OCI-LY7 (cell line): ENCODE results near the gene POPDC2. TPM values are rescaled to one million over a fixed set of nuclear protein-coding genes. Genes with fewer than 3 reads are reported as not detected.

ENCODE experiments used
- BruUV-seq: library from RNA; stranded (reverse); fragments of 400-500 nt; replicated peaks from 2 replicates; lab custom pipeline; 2021; lab: Mats Ljungman, UMichigan
- CTCF ChIA-PET: fragments of 300-600 bp; sonication (Branson Sonifier 250); formaldehyde crosslinking; loops from one replicate; lab custom pipeline; 2022; ENCODE audit warnings: antibody characterized with exemption; ENCODE audit not compliant: unreplicated experiment; lab: Charles Lee
- POLR2A ChIA-PET: fragments of 300-600 bp; sonication (Branson Sonifier 250); formaldehyde crosslinking; loops from one replicate; lab custom pipeline; 2022; ENCODE audit warnings: antibody characterized with exemption; lab: Charles Lee
- DNase-seq: peaks from one replicate; pipeline ENCODE4 v3.0.0-alpha.2; 2015; ENCODE audit warnings: low spot score
- H2AFZ ChIP-seq: fragments of 200-600 bp; sonication (generic), shearing (Covaris generic); 2 replicates; pipeline ENCODE4 v1.6.1; 2014; ENCODE audit warnings: mild to moderate bottlenecking, antibody characterized with exemption, low read length, moderate library complexity
- H3K27ac ChIP-seq: fragments of 200-600 bp; sonication (generic); 2 replicates; pipeline ENCODE4 v1.5.1; 2014; ENCODE audit warnings: mixed run types, low read depth, mild to moderate bottlenecking, moderate library complexity, low read length, inconsistent platforms; ENCODE audit not compliant: poor library complexity, severe bottlenecking
- H3K36me3 ChIP-seq: fragments of 200-600 bp; sonication (generic); 2 replicates; pipeline ENCODE4 v1.6.1; 2014; ENCODE audit warnings: mild to moderate bottlenecking, antibody characterized with exemption, low read length, moderate library complexity, mixed read lengths; ENCODE audit not compliant: insufficient read depth
- H3K4me1 ChIP-seq: fragments of 200-600 bp; sonication (generic); 2 replicates; pipeline ENCODE4 v1.5.1; 2014; ENCODE audit warnings: mild to moderate bottlenecking, low read length; ENCODE audit not compliant: insufficient read depth, poor library complexity, severe bottlenecking
- H3K4me2 ChIP-seq: fragments of 200-600 bp; sonication (generic); 2 replicates; pipeline ENCODE4 v1.6.1; 2014; ENCODE audit warnings: mild to moderate bottlenecking, low read length
- H3K4me3 ChIP-seq: fragments of 200-600 bp; sonication (generic); 2 replicates; pipeline ENCODE4 v1.5.1; 2014; ENCODE audit warnings: mild to moderate bottlenecking, low read depth, low read length; ENCODE audit not compliant: poor library complexity, severe bottlenecking
- H3K79me2 ChIP-seq: fragments of 200-600 bp; sonication (generic); 2 replicates; pipeline ENCODE4 v1.6.1; 2016; ENCODE audit warnings: low read depth, mild to moderate bottlenecking, low read length, moderate library complexity, mixed read lengths; ENCODE audit not compliant: insufficient read depth
- H3K9me2 ChIP-seq: fragments of 200-600 bp; sonication (generic); 2 replicates; pipeline ENCODE4 v1.6.1; 2016; ENCODE audit warnings: mild to moderate bottlenecking, low read length, mixed read lengths; ENCODE audit not compliant: insufficient read depth
- H3K9me3 ChIP-seq: fragments of 200-600 bp; sonication (generic); 2 replicates; pipeline ENCODE4 v1.6.1; 2014; ENCODE audit warnings: mild to moderate bottlenecking, mixed run types, low read length, mixed read lengths
- H4K20me1 ChIP-seq: fragments of 200-600 bp; sonication (generic); 2 replicates; pipeline ENCODE4 v1.6.1; 2014; ENCODE audit warnings: mild to moderate bottlenecking, antibody characterized with exemption, low read length, moderate library complexity, mixed read lengths; ENCODE audit not compliant: insufficient read depth
- CTCF ChIP-seq: fragments of 200-600 bp; sonication (generic); conservative IDR thresholded peaks from 2 replicates; pipeline ENCODE4 v1.5.1; 2014; ENCODE audit warnings: mild to moderate bottlenecking, antibody characterized with exemption, low read length, moderate library complexity, mixed read lengths
- EZH2phosphoT487 ChIP-seq: fragments of 200-600 bp; sonication (generic); IDR thresholded peaks from 2 replicates; pipeline ENCODE4 v1.6.1; 2018; ENCODE audit warnings: low read depth, borderline replicate concordance, mild to moderate bottlenecking, mixed run types, antibody characterized with exemption, low read length, moderate library complexity, mixed read lengths
- intact Hi-C: fragments of 100-400 bp; cut with micrococcal nuclease; formaldehyde crosslinking; loops from one replicate; pipeline ENCODE4 v1.10.0; 2022; ENCODE audit not compliant: unreplicated experiment
- total RNA-seq, 2 experiments: library from RNA; depleted of rRNA in 1 of 2; stranded (reverse); fragments of >200 nt in 1 of 2; shearing (Covaris generic) in 1 of 2; gene quantifications; 2 replicates each; pipeline ENCODE4 v1.2.3, GENCODE V29; 2014 to 2022

The POPDC2 gene
- total RNA-seq, 2 experiments from 2014 or later, result 0.16 to 1.3 TPM

- ChIA-PET CTCF (interaction anchor here (0.5 to 1.9 kb wide), 3 partner anchors 18 to 1006 kb away, joined by 3 to 4 read pairs (median 3); no protein-coding TSS in a partner anchor), POLR2A (interaction anchor here (0.6 to 1.6 kb wide), 15 partner anchors 9 to 919 kb away, joined by 3 to 8 read pairs (median 3); partner anchors contain the start of genes ARHGAP31 and NDUFB4)
- Histone ChIP-seq H2AFZ (peak within 1 kb of the TSS; percentile 91), H3K27ac (peak within 1 kb of the TSS; percentile 77), H3K4me2 (peak within 1 kb of the TSS; percentile 90), H3K4me1 (peaks cover 27% of the 10 kb centered on the region), H3K36me3 (peaks cover 37% of the 10 kb centered on the region), H3K9me3 (no peaks in the 10 kb centered on the region), H3K9me2 (no peaks in the 10 kb centered on the region), H3K4me3 (peak within 1 kb of the TSS; percentile 87), H3K79me2 (peaks cover 21% of the 10 kb centered on the region), H4K20me1 (peaks cover 15% of the 10 kb centered on the region; the same call in 1 of the 2 replicates)
- DNase-seq, result peak; percentile 98
- BruUV-seq, result no TSS peak
- TF ChIP-seq EZH2phosphoT487 (no peak), CTCF (no peak)
- intact Hi-C loops, result loop anchor here (1.0 to 10.0 kb wide), 3 partner anchors 179 to 670 kb away; partner anchors contain the start of genes B4GALT4, LRRC58 and TIMMDC1
Observed at GRCh38 chr3:119676771-119677640, 16.6 kb upstream of the POPDC2 start, which contains the start of gene COX17. Gene COX17 (minus strand): TSS chr3:119677406. CDS start chr3:119677310, 96 bp downstream.

- Histone ChIP-seq H3K9me2 (no peaks in the 10 kb centered on the region), H3K4me1 (peaks cover 25% of the 10 kb centered on the region), H3K4me2 (peak overlapping the region; percentile 90), H3K4me3 (peak overlapping the region; percentile 87), H3K36me3 (peaks cover 47% of the 10 kb centered on the region), H3K27ac (no peak overlapping the region), H3K9me3 (no peaks in the 10 kb centered on the region), H4K20me1 (peaks cover 15% of the 10 kb centered on the region; the same call in 1 of the 2 replicates), H2AFZ (no peak overlapping the region), H3K79me2 (peaks cover 21% of the 10 kb centered on the region)
- intact Hi-C loops, result loop anchor here (5.0 to 10.0 kb wide), 2 partner anchors 431 to 671 kb away; partner anchors contain the start of genes B4GALT4 and LRRC58
- no peak for TF ChIP-seq EZH2phosphoT487
- no peak for TF ChIP-seq CTCF
- no peak for DNase-seq
- ChIA-PET CTCF (interaction anchor here (0.5 to 1.9 kb wide), 3 partner anchors 19 to 1005 kb away, joined by 3 to 4 read pairs (median 3); no protein-coding TSS in a partner anchor), POLR2A (interaction anchor here (0.7 to 1.6 kb wide), 11 partner anchors 9 to 427 kb away, joined by 3 to 8 read pairs (median 4); partner anchors contain the start of gene TIMMDC1)
- BruUV-seq, result no TSS peak
Observed at GRCh38 chr3:119676020-119676419, 15.6 kb upstream of the POPDC2 start.
